Activated naive CD4-positive, alpha-beta T cell treated with anti-CD3 and anti-CD28 coated beads, Interleukin-2, amount 50 U/mL, for 24 hours (primary cell): ENCODE data around the gene ARID3A.
"Not testable (repeated sequence)": the region's sequence is repeated elsewhere in the genome, so short reads cannot be mapped to it uniquely, and the experiment has no call there.

ENCODE experiments used
- H3K27ac Mint-ChIP-seq: one replicate; pipeline ENCODE4 v1.8.0; 2021; ENCODE audit warnings: mild to moderate bottlenecking, mixed read lengths
- H3K27me3 Mint-ChIP-seq: one replicate; pipeline ENCODE4 v1.8.0; 2021; ENCODE audit warnings: mixed read lengths
- H3K36me3 Mint-ChIP-seq: one replicate; pipeline ENCODE4 v1.8.0; 2021; ENCODE audit warnings: mixed read lengths
- H3K4me1 Mint-ChIP-seq: one replicate; pipeline ENCODE4 v1.8.0; 2021; ENCODE audit warnings: mixed read lengths
- H3K4me3 Mint-ChIP-seq: one replicate; pipeline ENCODE4 v1.8.0; 2021; ENCODE audit warnings: mild to moderate bottlenecking, mixed read lengths
- H3K9me3 Mint-ChIP-seq: one replicate; pipeline ENCODE4 v1.8.0; 2021; ENCODE audit warnings: mixed read lengths

Gene ARID3A

DNA sequence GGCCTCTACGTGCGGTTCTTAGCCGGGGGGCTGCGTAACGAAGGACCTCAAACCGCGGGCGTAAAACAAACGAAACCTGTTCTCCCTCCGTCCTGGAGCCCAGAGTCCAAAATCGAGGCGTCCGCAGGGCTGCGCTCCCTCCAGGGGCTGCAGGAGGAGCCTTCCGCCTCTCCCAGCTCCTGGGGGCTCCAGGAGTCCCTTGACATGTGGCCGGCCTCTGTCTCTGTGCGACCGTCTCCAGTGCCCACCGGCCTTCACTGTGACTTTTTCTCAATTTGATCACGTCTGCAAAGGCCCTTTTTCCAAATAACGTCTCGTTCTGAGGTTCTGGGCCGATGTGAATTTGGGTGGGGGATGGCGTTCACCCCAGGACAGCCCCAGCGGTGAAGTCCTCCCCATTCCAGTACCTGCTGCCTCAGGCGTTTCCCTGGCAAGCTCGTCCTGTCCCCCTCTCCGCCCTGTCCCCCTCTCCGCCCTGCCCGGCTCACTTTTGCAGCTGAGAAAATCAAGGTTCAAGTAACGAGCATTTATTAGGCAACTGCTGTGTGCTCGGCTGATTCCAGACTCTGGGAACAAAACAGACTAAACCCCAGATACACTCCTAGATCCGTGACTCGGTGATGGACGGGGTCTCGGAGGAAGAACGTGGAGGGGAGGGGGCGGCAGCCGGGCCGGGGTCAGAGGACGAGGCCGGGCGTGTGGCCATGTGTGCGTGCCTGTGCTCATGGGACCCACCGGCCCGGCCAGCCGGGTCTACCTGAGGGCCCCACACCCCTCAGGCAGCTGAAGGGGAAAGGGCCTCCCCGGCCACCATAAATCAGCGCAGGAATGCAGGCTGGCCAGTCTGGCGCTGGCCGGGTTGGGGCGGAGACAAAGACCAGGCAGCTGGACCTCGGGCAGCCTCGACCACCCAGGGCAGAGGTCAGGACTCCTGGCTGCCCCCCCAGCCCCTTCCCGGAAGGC lies 30.2 kb downstream of the ARID3A start:
- Mint-ChIP-seq H3K36me3 (no peaks in the 10 kb centered on the region), H3K4me3 (no peak overlapping the region), H3K4me1 (peaks cover 11% of the 10 kb centered on the region), H3K27me3 (no peaks in the 10 kb centered on the region), H3K9me3 (no peaks in the 10 kb centered on the region), H3K27ac (no peak overlapping the region)

DNA sequence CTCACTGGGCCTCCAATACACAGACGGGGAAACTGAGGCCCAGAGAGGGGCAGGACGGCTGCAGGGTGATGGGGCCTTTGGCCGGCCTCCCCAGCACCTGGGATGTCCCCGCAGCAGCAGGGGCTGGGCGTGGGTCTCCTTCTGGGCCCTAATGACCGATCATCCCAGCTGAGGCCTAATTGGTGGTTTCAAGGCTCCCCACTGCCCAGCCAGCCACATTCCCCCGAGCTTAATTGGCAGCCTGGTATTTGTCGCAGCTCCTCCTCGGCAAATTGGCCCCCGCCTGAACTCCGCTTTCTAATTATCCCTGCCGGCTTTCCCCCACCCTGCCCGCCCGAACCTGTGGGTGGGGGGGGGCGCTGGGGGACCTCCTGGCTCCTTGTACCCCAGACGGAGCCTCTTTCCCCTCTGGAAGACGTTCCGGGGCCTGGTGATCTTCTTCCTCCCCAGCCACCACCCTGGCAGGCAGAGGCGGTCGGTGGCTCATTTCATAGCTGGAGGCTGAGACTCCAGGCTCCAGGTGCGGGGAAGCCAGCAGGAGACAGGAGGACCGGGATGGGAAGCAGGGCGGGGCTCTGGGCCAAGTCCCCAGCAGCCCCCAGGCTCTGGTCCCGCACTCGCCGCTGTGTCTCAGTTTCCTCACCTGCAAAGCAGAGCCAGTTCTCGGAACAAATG lies 31.1 kb downstream of the ARID3A start:
- H3K36me3 Mint-ChIP-seq, result no peaks in the 10 kb centered on the region
- H3K27me3 Mint-ChIP-seq, result no peaks in the 10 kb centered on the region
- H3K4me1 Mint-ChIP-seq, result peaks cover 11% of the 10 kb centered on the region
- H3K27ac Mint-ChIP-seq, result no peak overlapping the region
- H3K4me3 Mint-ChIP-seq, result no peak overlapping the region
- H3K9me3 Mint-ChIP-seq, result no peaks in the 10 kb centered on the region

DNA sequence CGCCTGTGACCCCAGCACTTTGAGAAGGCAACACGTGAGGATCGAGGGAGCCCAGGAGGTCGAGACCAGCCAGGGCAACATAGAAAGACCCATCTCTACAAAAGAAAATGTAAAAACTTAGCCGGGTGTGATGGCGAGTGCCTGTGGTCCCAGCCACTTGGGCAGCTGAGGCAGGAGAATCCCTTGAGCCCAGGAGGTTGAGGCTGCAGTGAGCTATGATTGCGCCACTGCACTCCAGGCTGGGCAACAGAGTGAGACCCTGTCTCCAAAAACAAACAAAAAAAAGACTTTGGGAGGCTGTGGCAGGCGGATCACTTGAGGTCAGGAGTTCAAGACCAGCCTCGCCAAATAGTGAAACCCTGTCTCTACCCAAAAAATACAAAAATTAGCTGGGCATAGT lies 31.7 kb downstream of the ARID3A start:
- not testable (repeated sequence) for H3K27me3 Mint-ChIP-seq, H3K9me3 Mint-ChIP-seq, H3K4me3 Mint-ChIP-seq, H3K27ac Mint-ChIP-seq, H3K36me3 Mint-ChIP-seq
- peaks cover 15% of the 10 kb centered on the region for H3K4me1 Mint-ChIP-seq

DNA sequence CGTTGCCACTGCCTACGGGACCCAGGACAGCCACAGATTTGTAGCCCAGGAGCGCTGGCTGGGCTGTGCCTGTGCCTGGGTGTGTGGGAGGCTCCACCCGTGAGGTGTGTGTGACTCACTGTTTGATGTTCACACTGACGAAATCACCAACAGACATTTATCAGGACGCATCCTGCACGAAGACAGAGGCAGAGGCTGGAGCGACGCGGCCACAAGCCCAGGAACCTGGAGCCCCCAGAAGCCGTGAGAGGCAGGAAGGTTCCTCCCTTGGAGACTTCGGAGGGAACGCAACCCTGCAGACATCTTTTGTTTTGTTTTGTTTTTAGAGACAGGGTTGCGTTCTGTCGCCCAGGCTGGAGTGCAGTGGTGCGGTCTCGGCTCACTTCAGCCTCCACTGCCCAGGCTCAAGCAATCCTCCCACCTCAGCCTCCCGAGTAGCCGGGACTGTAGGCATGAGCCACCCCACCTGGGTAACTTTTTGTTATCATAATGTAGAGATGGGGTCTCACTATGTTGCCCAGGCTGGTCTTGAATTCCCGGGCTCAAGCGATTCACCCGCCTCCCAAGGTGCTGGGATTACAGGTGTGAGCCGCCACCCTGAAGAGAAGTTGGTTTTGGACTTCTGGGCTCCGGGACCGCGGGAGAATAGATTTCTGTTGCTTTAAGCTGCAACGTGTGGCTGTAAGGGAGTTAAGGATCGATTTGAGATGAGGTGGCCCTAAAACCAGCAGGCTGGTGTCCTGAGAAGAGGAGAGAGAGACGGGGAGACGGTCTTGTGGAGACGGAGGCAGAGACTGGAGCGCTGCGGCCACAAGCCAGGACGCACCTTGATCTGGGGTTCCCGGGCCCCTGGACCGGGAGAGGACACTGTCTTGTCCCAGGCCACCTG lies 33.4 kb downstream of the ARID3A start:
- no peaks in the 10 kb centered on the region for H3K27me3 Mint-ChIP-seq
- H3K36me3 Mint-ChIP-seq, result no peaks in the 10 kb centered on the region
- no peak overlapping the region for H3K27ac Mint-ChIP-seq
- H3K9me3 Mint-ChIP-seq, result no peaks in the 10 kb centered on the region
- H3K4me3 Mint-ChIP-seq, result no peak overlapping the region
- peaks cover 8% of the 10 kb centered on the region for H3K4me1 Mint-ChIP-seq

DNA sequence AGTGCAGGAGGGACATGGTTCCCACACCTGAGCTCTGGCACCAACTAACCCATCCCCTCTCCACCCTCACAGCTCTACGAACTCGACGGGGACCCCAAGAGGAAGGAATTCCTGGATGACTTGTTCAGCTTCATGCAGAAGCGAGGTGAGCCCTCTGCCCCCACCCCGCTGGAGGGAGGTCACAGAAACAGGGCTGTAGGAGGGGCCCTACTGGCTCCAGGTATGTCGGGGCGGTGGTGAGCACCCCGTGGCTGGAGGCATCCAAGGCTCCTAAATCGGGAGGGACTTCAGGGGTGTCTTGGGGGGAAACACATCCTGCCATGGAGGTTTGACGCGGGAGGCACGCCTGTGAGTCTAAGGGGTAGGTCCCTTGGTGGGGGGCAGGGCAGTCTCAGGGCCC lies 34.2 kb downstream of the ARID3A start:
- Mint-ChIP-seq H3K36me3 (no peaks in the 10 kb centered on the region), H3K4me1 (peaks cover 8% of the 10 kb centered on the region), H3K9me3 (no peaks in the 10 kb centered on the region)

DNA sequence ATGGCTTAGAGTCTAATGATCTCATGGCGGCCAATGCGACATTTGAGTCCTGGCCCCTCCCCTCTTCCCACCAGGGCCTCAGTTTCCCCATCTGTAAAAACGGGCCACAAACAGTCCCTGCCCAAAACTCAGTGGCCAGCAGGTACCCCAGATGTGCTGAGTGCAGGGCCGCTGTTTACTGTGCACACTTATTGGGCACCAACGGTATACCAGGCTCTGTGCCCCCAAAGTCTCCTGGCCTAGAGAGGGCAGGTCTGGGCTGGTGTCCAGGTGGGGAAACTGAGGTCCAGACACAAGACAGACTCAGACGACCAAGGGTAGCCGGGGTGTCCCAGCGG lies 34.7 kb downstream of the ARID3A start:
- no peak overlapping the region for H3K4me3 Mint-ChIP-seq
- no peak overlapping the region for H3K27ac Mint-ChIP-seq
- H3K27me3 Mint-ChIP-seq, result no peaks in the 10 kb centered on the region
- peaks cover 8% of the 10 kb centered on the region for H3K4me1 Mint-ChIP-seq
- peaks cover 2% of the 10 kb centered on the region for H3K36me3 Mint-ChIP-seq
- no peaks in the 10 kb centered on the region for H3K9me3 Mint-ChIP-seq

More for the DNA sequence above, 34.2 kb downstream of the ARID3A start:
- Mint-ChIP-seq H3K4me3 (no peak overlapping the region), H3K27ac (no peak overlapping the region), H3K27me3 (no peaks in the 10 kb centered on the region)

DNA sequence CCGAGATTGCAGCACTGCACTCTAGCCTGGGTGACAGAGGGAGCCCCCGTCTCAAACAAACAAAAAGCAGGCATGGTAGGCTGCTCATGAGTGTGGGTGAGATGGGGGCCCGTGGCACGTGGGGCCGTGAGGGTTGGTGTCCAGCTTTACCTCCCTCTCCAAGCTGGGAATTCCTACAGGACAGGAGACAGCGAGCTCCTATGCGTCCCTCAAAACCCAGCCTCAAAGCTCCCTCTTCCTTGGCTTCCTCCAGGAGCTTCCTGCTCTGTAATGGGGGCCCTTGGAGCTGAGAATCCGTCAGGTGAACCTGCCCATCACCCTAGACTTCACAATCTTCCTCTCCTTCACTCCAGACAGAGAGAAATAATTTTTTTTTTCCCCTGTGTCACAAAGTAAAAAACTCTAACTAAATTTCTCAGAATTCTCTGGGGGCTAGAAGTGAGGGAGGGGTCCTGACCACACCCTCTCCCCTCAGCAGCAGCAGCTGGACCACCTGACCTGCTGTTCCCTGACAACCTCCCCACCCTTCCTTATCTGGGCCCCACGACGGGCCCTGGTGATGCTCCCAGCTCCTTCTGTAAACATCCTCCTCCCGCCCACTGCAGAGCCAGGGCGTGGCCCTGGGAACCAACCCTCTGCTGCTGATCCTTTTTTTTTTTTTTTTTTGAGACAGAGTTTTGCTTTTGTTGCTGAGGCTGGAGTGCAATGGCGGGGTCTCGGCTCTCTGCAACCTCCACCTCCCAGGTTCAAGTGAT lies 36.2 kb downstream of the ARID3A start:
- Mint-ChIP-seq H3K4me1 (peaks cover 8% of the 10 kb centered on the region), H3K9me3 (no peaks in the 10 kb centered on the region), H3K27ac (no peak overlapping the region), H3K36me3 (peaks cover 2% of the 10 kb centered on the region), H3K27me3 (no peaks in the 10 kb centered on the region), H3K4me3 (no peak overlapping the region)

DNA sequence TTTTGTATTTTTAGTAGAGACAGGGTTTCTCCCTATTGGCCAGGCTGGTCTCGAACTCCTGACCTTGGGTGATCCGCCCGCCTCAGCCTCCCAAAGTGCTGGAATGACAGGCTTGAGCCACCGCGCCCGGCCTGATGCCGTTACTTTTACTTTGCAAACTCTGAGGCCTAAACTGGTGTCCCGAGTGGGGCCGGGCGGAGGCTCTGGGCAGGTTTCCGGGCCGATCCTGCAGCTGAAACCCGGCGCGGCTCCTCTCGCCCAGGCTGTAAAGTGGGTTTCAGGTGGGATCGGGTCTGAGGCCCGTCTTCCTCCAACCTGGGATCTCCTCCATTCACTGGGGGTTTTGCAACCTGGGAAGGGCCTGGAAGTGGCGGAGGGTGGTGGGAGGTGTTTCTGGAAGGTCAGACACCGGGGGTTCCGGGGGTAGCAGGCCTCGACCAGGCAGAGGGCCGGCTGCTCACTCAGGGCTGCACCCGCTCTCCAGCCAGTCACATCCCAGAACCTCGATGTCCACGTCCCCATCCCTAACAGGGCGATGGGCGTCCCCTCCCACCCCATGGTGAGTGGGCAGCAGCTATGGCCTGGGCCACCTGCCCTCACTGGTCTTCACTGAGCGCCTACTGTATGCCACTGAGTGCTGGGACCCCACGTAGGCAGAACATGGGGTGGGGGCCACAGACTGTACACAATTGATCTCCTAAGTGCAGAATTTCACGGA lies 37.0 kb downstream of the ARID3A start:
- Mint-ChIP-seq H3K27me3 (no peaks in the 10 kb centered on the region), H3K36me3 (peaks cover 2% of the 10 kb centered on the region), H3K4me3 (no peak overlapping the region), H3K4me1 (peaks cover 8% of the 10 kb centered on the region), H3K27ac (no peak overlapping the region), H3K9me3 (no peaks in the 10 kb centered on the region)

DNA sequence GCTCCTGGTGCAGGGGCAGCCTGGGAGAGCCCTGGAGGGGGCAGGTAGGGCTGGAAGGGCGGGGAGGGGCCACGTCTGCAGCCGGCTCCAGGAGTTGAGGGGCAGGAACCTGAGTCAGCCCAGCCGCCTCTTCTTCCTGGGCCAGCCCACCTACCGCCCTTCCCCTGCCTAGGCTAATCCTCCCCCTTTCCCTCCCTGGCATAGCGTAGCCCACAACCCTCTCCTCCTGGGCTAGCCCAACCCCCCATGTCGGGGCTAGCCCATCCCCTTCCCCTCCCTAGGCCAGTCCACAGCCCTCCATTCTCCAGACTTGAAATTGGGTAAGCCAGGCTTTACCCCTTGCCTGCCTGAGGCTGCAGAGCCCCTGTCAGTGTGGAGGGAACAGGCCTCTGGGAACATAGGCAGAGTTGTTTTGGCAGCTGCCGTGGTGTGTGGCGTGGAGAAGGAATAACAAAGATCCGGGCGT lies 37.7 kb downstream of the ARID3A start:
- Mint-ChIP-seq H3K4me3 (no peak overlapping the region), H3K27ac (no peak overlapping the region), H3K36me3 (peaks cover 2% of the 10 kb centered on the region), H3K9me3 (no peaks in the 10 kb centered on the region), H3K27me3 (no peaks in the 10 kb centered on the region), H3K4me1 (peaks cover 8% of the 10 kb centered on the region)

DNA sequence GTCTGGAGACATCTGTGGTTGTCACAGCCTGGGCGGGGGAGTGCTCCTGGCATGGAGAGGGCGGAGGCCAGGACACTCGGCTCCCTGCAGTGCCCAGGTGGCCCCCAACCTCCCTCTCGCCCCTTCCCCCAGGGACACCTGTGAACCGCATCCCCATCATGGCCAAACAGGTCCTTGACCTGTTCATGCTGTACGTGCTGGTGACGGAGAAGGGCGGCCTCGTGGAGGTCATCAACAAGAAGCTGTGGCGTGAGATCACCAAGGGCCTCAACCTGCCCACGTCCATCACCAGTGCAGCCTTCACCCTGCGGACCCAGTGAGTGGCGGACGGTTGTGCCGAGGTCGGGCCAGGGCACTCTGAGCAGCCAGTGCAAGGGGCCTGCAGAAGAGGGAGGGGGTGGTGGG lies 38.3 kb downstream of the ARID3A start:
- Mint-ChIP-seq H3K4me3 (no peak overlapping the region), H3K9me3 (no peaks in the 10 kb centered on the region), H3K27ac (no peak overlapping the region), H3K4me1 (peaks cover 5% of the 10 kb centered on the region), H3K36me3 (peaks cover 2% of the 10 kb centered on the region), H3K27me3 (no peaks in the 10 kb centered on the region)

DNA sequence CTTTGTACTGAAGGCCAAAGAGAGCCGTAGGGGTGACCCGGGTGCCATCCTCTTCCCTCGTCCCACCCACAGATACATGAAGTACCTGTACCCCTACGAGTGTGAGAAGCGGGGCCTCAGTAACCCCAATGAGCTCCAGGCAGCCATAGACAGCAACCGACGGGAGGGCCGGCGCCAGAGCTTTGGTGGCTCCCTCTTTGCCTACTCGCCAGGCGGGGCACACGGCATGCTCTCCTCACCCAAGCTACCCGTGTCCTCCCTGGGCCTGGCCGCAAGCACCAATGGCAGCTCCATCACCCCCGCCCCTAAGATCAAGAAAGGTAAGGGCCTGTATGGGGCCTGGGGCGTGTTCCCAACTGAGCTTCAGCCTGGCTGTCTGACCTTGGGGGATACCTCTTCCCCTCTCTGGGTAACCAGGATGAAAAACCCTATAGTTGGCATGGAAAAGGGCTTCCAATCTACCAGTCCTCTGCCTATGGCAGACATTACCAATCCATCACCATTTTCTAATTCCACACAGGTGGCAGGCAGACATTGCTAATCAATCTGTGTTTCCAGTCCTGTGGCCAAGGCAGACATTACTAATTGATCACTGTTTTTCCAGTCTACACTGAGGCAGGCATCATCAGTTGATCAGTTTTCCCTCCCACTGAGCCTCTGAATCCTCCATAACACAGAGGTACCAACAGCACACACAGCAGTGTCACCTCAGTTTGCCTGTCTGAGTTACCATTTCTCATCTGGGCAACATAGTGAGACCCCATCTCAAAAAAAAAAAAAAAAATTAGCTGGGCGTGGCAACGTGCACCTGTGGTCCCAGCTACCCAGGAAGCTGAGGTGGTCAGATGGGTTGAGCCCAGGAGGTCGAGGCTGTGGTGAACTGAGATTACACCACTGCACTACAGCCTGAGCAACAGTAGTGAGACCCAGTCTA lies 39.2 kb downstream of the ARID3A start:
- Mint-ChIP-seq H3K9me3 (no peaks in the 10 kb centered on the region), H3K36me3 (peaks cover 2% of the 10 kb centered on the region), H3K27ac (no peak overlapping the region), H3K27me3 (no peaks in the 10 kb centered on the region), H3K4me1 (peaks cover 5% of the 10 kb centered on the region), H3K4me3 (no peak overlapping the region)

DNA sequence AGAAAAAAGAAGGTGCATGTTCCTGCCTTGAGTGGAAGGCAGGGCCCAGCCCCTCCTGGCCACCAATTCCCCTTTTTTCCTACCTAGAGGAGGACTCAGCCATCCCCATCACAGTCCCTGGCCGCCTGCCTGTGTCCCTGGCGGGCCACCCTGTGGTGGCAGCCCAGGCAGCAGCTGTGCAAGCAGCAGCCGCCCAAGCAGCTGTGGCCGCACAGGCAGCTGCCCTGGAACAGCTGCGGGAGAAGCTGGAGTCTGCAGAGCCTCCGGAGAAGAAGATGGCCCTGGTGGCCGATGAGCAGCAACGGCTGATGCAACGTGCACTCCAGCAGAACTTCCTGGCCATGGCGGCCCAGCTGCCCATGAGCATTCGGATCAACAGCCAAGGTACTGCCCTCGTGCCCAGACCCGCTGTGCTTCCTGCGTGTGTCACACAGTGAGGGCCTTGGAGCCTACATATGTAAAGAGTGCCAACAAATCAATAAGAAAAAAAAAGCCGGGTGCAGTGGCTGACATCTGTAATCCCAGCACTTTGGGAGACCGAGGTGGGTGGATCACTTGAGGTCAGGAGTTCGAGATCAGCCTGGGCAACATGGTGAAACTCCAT lies 40.8 kb downstream of the ARID3A start:
- H3K36me3 Mint-ChIP-seq, result peaks cover 7% of the 10 kb centered on the region
- no peak overlapping the region for H3K27ac Mint-ChIP-seq
- no peak overlapping the region for H3K4me3 Mint-ChIP-seq
- no peaks in the 10 kb centered on the region for H3K9me3 Mint-ChIP-seq
- H3K4me1 Mint-ChIP-seq, result peaks cover 5% of the 10 kb centered on the region
- no peaks in the 10 kb centered on the region for H3K27me3 Mint-ChIP-seq

DNA sequence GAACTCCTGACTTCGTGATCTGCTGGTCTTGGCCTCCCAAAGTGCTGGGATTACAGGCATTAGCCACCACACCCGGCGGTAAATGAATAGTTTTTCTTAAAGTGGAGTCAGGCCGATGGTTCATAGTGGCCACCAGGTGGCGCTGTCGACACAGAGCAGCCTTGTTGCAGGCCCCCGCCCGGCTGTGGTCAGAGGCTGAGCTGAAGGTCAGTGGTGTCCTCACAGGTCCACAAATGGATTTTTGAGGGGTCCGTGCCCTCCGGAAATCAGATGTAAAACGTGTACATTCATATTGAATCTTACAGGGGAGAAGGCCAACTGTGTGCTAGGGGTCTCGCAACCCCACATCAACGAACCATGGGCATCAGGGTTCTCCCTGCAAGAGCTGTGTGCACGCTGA lies 44.9 kb downstream of the ARID3A start:
- H3K4me1 Mint-ChIP-seq, result no peaks in the 10 kb centered on the region
- H3K9me3 Mint-ChIP-seq, result no peaks in the 10 kb centered on the region
- H3K36me3 Mint-ChIP-seq, result peaks cover 7% of the 10 kb centered on the region
- no peak overlapping the region for H3K4me3 Mint-ChIP-seq
- no peaks in the 10 kb centered on the region for H3K27me3 Mint-ChIP-seq
- H3K27ac Mint-ChIP-seq, result peak overlapping the region; percentile 23
